ENCODE data around the gene SYCE1L. TPM values are rescaled to one million over a fixed set of nuclear protein-coding genes. Genes with fewer than 3 reads are reported as not detected.

SYCE1L gene
- total and polyA plus RNA-seq, 2 of the 4 experiments (the other 2 are of a cell fraction), result 0.10 TPM; not detected in 1

GRCh38 chr16:77234611-77235010 is 35.4 kb downstream of the SYCE1L start:
- Histone ChIP-seq H3K36me3 (ENCODE audit: control insufficient read depth, insufficient read depth, low read length) (no peaks in the 10 kb centered on the region), H2AK5ac (ENCODE audit: low read depth, low read length) (no peak overlapping the region), H2BK5ac (ENCODE audit: low read depth, low read length, poor library complexity, severe bottlenecking) (no peak overlapping the region), H3K4me2 (ENCODE audit: low read depth, low read length) (no peak overlapping the region), H3K18ac (ENCODE audit: low read depth, low read length) (no peak overlapping the region), H3K9ac (ENCODE audit: low read depth, low read length) (no peak overlapping the region), H4K20me1 (ENCODE audit: insufficient read depth, low read length) (no peaks in the 10 kb centered on the region), H3K9me1 (ENCODE audit: insufficient read depth, low read length) (no peaks in the 10 kb centered on the region; the same call in 1 of the 2 replicates), H3K23ac (ENCODE audit: low read depth, low read length) (no peak overlapping the region), H4K91ac (ENCODE audit: insufficient read depth, low read depth, low read length) (no peak overlapping the region), H3K4me1 (ENCODE audit: control insufficient read depth, insufficient read depth, low read length) (no peaks in the 10 kb centered on the region), H2BK120ac (ENCODE audit: low read depth, low read length) (no peak overlapping the region), H2BK15ac (ENCODE audit: low read depth, low read length) (no peak overlapping the region), H3K4ac (ENCODE audit: low read depth, low read length) (no peak overlapping the region), H3K27ac (ENCODE audit: insufficient read depth, low read length) (no peak overlapping the region), H4K8ac (ENCODE audit: low read depth in 2 of 2, low read length in 2 of 2) (no peak overlapping the region), H2AK9ac (replicated peaks; ENCODE audit: low read depth, low read length, poor library complexity) (no peak overlapping the region), H3K79me1 (ENCODE audit: low read depth in 1 of 2, low read length in 2 of 2) (no peaks in the 10 kb centered on the region), H4K5ac (ENCODE audit: low read depth, low read length) (no peak overlapping the region), H2AFZ (replicated peaks; ENCODE audit: low read length, poor library complexity) (no peak overlapping the region), H2BK20ac (ENCODE audit: low read depth, low read length) (no peak overlapping the region), H3K14ac (replicated peaks; ENCODE audit: low read depth, low read length) (no peak overlapping the region), H3K9me3 (ENCODE audit: control insufficient read depth, insufficient read depth, low read length) (no peaks in the 10 kb centered on the region), H3K4me3 (ENCODE audit: insufficient read depth, low read depth, low read length) (no peak overlapping the region), H3K56ac (ENCODE audit: extremely low read depth, insufficient read depth, low read length) (no peak overlapping the region), H3K27me3 (ENCODE audit: control insufficient read depth, insufficient read depth, low read length) (peaks cover 2% of the 10 kb centered on the region; the same call in 1 of the 2 replicates)
- in situ Hi-C loops (cut with MboI; ENCODE audit: low sequenced_read_pairs), result loop anchor here (5.0 to 25.0 kb wide), 2 partner anchors 353 to 778 kb away; partner anchors contain the start of gene CLEC3A
- dilution Hi-C loops (cut with HindIII; ENCODE audit: low sequenced_read_pairs, unreplicated experiment), result loop anchor here (25.0 kb wide), 1 partner anchor 353 kb away; no protein-coding TSS in a partner anchor
- DNase-seq (no peak), ATAC-seq (ENCODE audit: low read depth) (no peak)
- ChIA-PET CTCF (interaction anchor here (0.5 kb wide), 1 partner anchor 349 kb away, joined by 3 read pairs; no protein-coding TSS in a partner anchor), POLR2A (ENCODE audit: unreplicated experiment) (no interaction called here)
- TF ChIP-seq CEBPB (IDR thresholded peaks at IDR 0.05; ENCODE audit: low read depth, low read length) (no peak), NFE2L2 (IDR thresholded peaks at IDR 0.05; ENCODE audit: low read depth, low read length) (no peak), MXI1 (IDR thresholded peaks at IDR 0.05; ENCODE audit: borderline replicate concordance, low read depth, low read length) (no peak), MAZ (IDR thresholded peaks at IDR 0.05; ENCODE audit: borderline replicate concordance, low read depth, low read length) (no peak), USF2 (IDR thresholded peaks at IDR 0.05; ENCODE audit: low read depth, low read length) (no peak), MAFK (IDR thresholded peaks at IDR 0.05; ENCODE audit: low read depth, low read length) (no peak), BHLHE40 (IDR thresholded peaks at IDR 0.05; ENCODE audit: low read depth, low read length) (no peak), RCOR1 (IDR thresholded peaks at IDR 0.05; ENCODE audit: insufficient replicate concordance, low read length) (no peak), ELK1 (IDR thresholded peaks at IDR 0.05; ENCODE audit: borderline replicate concordance, low read depth, low read length) (no peak), POLR2A (IDR thresholded peaks at IDR 0.05; ENCODE audit: low read depth, low read length) (no peak), CTCF (conservative IDR thresholded peaks at IDR 0.05; ENCODE audit: low read depth, low read length) (no peak), FOS (IDR thresholded peaks at IDR 0.05; ENCODE audit: low read depth, low read length) (no peak), SMC3 (IDR thresholded peaks at IDR 0.05; ENCODE audit: low read depth, low read length) (no peak), RFX5 (IDR thresholded peaks at IDR 0.05; ENCODE audit: low read depth, low read length) (no peak), RAD21 (IDR thresholded peaks at IDR 0.05; ENCODE audit: low read length) (no peak), CHD1 (IDR thresholded peaks at IDR 0.05; ENCODE audit: low read depth, low read length) (no peak)
- WGBS, 2 experiments (ENCODE audit: extremely low coverage in 2 of 2, insufficient read length in 1 of 2), result no CpG with 5 or more reads among the region's 11 CpGs
- intact Hi-C loops (cut with micrococcal nuclease), result loop anchor here (5.0 to 10.0 kb wide), 2 partner anchors 203 to 740 kb away; partner anchors contain the start of gene ADAMTS18
- no TSS peak for BruUV-seq (replicated peaks)

Measured in IMR-90 (cell line).